ENCODE data around the gene FAM236A.
"Not testable (repeated sequence)": the region's sequence is repeated elsewhere in the genome, so short reads cannot be mapped to it uniquely, and the experiment has no call there.

- not testable (repeated sequence) for TF ChIP-seq RAD21 (conservative IDR thresholded peaks at IDR 0.05); EP300 (conservative IDR thresholded peaks at IDR 0.05; ENCODE audit: poor library complexity, severe bottlenecking); POLR2AphosphoS5 (IDR thresholded peaks at IDR 0.05); EZH2 (IDR thresholded peaks at IDR 0.05; ENCODE audit: borderline replicate concordance, insufficient read depth, low read length, poor library complexity, severe bottlenecking); MXI1 (conservative IDR thresholded peaks at IDR 0.05; ENCODE audit: poor library complexity, severe bottlenecking)
- TF ChIP-seq, protein P1, sequence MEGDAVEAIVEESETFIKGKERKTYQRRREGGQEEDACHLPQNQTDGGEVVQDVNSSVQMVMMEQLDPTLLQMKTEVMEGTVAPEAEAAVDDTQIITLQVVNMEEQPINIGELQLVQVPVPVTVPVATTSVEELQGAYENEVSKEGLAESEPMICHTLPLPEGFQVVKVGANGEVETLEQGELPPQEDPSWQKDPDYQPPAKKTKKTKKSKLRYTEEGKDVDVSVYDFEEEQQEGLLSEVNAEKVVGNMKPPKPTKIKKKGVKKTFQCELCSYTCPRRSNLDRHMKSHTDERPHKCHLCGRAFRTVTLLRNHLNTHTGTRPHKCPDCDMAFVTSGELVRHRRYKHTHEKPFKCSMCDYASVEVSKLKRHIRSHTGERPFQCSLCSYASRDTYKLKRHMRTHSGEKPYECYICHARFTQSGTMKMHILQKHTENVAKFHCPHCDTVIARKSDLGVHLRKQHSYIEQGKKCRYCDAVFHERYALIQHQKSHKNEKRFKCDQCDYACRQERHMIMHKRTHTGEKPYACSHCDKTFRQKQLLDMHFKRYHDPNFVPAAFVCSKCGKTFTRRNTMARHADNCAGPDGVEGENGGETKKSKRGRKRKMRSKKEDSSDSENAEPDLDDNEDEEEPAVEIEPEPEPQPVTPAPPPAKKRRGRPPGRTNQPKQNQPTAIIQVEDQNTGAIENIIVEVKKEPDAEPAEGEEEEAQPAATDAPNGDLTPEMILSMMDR (IDR thresholded peaks at IDR 0.05; ENCODE audit: poor library complexity, severe bottlenecking) = not testable (repeated sequence)
- TF ChIP-seq, protein P2, sequence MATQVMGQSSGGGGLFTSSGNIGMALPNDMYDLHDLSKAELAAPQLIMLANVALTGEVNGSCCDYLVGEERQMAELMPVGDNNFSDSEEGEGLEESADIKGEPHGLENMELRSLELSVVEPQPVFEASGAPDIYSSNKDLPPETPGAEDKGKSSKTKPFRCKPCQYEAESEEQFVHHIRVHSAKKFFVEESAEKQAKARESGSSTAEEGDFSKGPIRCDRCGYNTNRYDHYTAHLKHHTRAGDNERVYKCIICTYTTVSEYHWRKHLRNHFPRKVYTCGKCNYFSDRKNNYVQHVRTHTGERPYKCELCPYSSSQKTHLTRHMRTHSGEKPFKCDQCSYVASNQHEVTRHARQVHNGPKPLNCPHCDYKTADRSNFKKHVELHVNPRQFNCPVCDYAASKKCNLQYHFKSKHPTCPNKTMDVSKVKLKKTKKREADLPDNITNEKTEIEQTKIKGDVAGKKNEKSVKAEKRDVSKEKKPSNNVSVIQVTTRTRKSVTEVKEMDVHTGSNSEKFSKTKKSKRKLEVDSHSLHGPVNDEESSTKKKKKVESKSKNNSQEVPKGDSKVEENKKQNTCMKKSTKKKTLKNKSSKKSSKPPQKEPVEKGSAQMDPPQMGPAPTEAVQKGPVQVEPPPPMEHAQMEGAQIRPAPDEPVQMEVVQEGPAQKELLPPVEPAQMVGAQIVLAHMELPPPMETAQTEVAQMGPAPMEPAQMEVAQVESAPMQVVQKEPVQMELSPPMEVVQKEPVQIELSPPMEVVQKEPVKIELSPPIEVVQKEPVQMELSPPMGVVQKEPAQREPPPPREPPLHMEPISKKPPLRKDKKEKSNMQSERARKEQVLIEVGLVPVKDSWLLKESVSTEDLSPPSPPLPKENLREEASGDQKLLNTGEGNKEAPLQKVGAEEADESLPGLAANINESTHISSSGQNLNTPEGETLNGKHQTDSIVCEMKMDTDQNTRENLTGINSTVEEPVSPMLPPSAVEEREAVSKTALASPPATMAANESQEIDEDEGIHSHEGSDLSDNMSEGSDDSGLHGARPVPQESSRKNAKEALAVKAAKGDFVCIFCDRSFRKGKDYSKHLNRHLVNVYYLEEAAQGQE (IDR thresholded peaks at IDR 0.05; ENCODE audit: borderline replicate concordance) = not testable (repeated sequence)
These were observed 5.8 kb downstream of the FAM236A start, which contains the start of gene DMRTC1 for GRCh38 chrX:72943819-72944169.

All from neural cell (in vitro differentiated cells).